GM18505 (cell line): Measurements from ENCODE around the gene HYI.
"Not testable (repeated sequence)": the region's sequence is repeated elsewhere in the genome, so short reads cannot be mapped to it uniquely, and the experiment has no call there.

Experiments
- ATAC-seq: cut with Tn5 transposase; IDR thresholded peaks from one replicate; pipeline ENCODE4 v1.9.1; 2021; ENCODE audit not compliant: unreplicated experiment
- POLR2A ChIP-seq: IDR thresholded peaks from 4 replicates; pipeline ENCODE4 v1.6.1; 2011; ENCODE audit warnings: borderline replicate concordance; ENCODE audit not compliant: insufficient read depth, insufficient read length; ENCODE audit errors: extremely low read depth

Gene HYI

GRCh38 chr1:43423672-43424550 lies 29.8 kb downstream of the HYI start:
- no peak for TF ChIP-seq POLR2A
- no peak for ATAC-seq

GRCh38 chr1:43422995-43423671 lies 30.6 kb downstream of the HYI start:
- no peak for ATAC-seq
- TF ChIP-seq POLR2A = no peak

GRCh38 chr1:43421976-43422750 lies 31.6 kb downstream of the HYI start:
- no peak for TF ChIP-seq POLR2A
- ATAC-seq = no peak

- no peak for ATAC-seq
- no peak for TF ChIP-seq POLR2A
These were observed 32.3 kb downstream of the HYI start for GRCh38 chr1:43421396-43421795.

- ATAC-seq = no peak
- no peak for TF ChIP-seq POLR2A
These were observed 32.9 kb downstream of the HYI start for GRCh38 chr1:43420874-43421273.

GRCh38 chr1:43419627-43420425 lies 33.9 kb downstream of the HYI start:
- TF ChIP-seq POLR2A = no peak
- ATAC-seq = no peak

GRCh38 chr1:43418858-43419257 lies 34.9 kb downstream of the HYI start:
- TF ChIP-seq POLR2A = no peak
- ATAC-seq = no peak

GRCh38 chr1:43415901-43416300 lies 37.8 kb downstream of the HYI start:
- no peak for ATAC-seq
- no peak for TF ChIP-seq POLR2A

- ATAC-seq = no peak
- TF ChIP-seq POLR2A = no peak
These were observed 39.0 kb downstream of the HYI start for GRCh38 chr1:43414634-43415223.

- not testable (repeated sequence) for ATAC-seq
These were observed 40.3 kb downstream of the HYI start for GRCh38 chr1:43413426-43413825.

- no peak for TF ChIP-seq POLR2A
- ATAC-seq = no peak
These were observed 43.2 kb downstream of the HYI start for GRCh38 chr1:43410571-43410970.

GRCh38 chr1:43405876-43406234 lies 47.9 kb downstream of the HYI start:
- no peak for ATAC-seq

GRCh38 chr1:43405219-43405875 lies 48.4 kb downstream of the HYI start:
- no peak for TF ChIP-seq POLR2A
- ATAC-seq = no peak

More at GRCh38 chr1:43405876-43406234, 47.9 kb downstream of the HYI start:
- TF ChIP-seq POLR2A = no peak

GRCh38 chr1:43404353-43404752 lies 49.4 kb downstream of the HYI start:
- no peak for TF ChIP-seq POLR2A
- ATAC-seq = no peak
